H1 (cell line): ENCODE measurements around the gene WNT3A.

Experiments
- CEBPB ChIP-seq: IDR thresholded peaks from 2 replicates; pipeline ENCODE4 v1.6.1; 2012; ENCODE audit warnings: low read depth, low read length
- EP300 ChIP-seq, 2 experiments: IDR thresholded peaks; 1 replicate in 1 of 2; 2 replicates in 1 of 2; pipeline ENCODE4 v1.6.1; 2011 to 2012; ENCODE audit warnings: low read depth in 2 of 2, low read length in 2 of 2, mild to moderate bottlenecking in 2 of 2, borderline replicate concordance in 1 of 2, inconsistent platforms in 1 of 2, moderate library complexity in 1 of 2
- EZH2 ChIP-seq: fragments of 200-600 bp; sonication (generic); IDR thresholded peaks from 2 replicates; pipeline ENCODE4 v1.7.1; 2012; ENCODE audit warnings: low read depth, mild to moderate bottlenecking, moderate library complexity, low read length, inconsistent platforms; ENCODE audit not compliant: severe bottlenecking
- FOSL1 ChIP-seq: IDR thresholded peaks from 2 replicates; pipeline ENCODE4 v1.6.1; 2011; ENCODE audit warnings: mild to moderate bottlenecking, low read depth, low read length, moderate library complexity; ENCODE audit not compliant: insufficient read depth
- JUN ChIP-seq: IDR thresholded peaks from 2 replicates; pipeline ENCODE4 v1.6.1; 2011; ENCODE audit warnings: low read depth, mild to moderate bottlenecking, improper control_type of control experiment, low read length
- KDM1A ChIP-seq: fragments of 200-600, 300-600 bp; sonication (generic); IDR thresholded peaks from 2 replicates; pipeline ENCODE4 v1.7.1; 2016; ENCODE audit warnings: mild to moderate bottlenecking, low read length, borderline replicate concordance
- NRF1 ChIP-seq: IDR thresholded peaks from 2 replicates; pipeline ENCODE4 v1.6.1; 2011; ENCODE audit warnings: mild to moderate bottlenecking, low read depth, low read length, improper control_type of control experiment
- PHF8 ChIP-seq: fragments of 200-600 bp; sonication (generic); conservative IDR thresholded peaks from 2 replicates; pipeline ENCODE4 v1.7.1; 2012; ENCODE audit warnings: low read depth, mild to moderate bottlenecking, inconsistent platforms, low read length, moderate library complexity
- POLR2A ChIP-seq, 2 experiments: IDR thresholded peaks; 1 replicate in 1 of 2; 2 replicates in 1 of 2; pipeline ENCODE4 v1.6.1; 2011; ENCODE audit warnings: low read depth in 2 of 2, low read length in 2 of 2, mild to moderate bottlenecking in 2 of 2; ENCODE audit errors: control extremely low read depth in 1 of 2
- POLR2AphosphoS5 ChIP-seq: IDR thresholded peaks from 2 replicates; pipeline ENCODE4 v1.6.1; 2011; ENCODE audit warnings: low read depth, low read length
- RFX5 ChIP-seq: IDR thresholded peaks from 2 replicates; pipeline ENCODE4 v1.6.1; 2011; ENCODE audit warnings: low read depth, low read length, improper control_type of control experiment, borderline replicate concordance
- YY1 ChIP-seq: IDR thresholded peaks from 2 replicates; pipeline ENCODE4 v1.6.1; 2011; ENCODE audit warnings: low read depth, mild to moderate bottlenecking, low read length
- TF ChIP-seq, protein P1 (sequence below), 3 experiments: IDR thresholded peaks; 1 replicate in 2 of 3; 2 replicates in 1 of 3; pipeline versions ENCODE4 v1.5.1 to v1.6.1; 2011; ENCODE audit warnings: low read length in 3 of 3, mild to moderate bottlenecking in 3 of 3, inconsistent platforms in 2 of 3, low read depth in 1 of 3, moderate library complexity in 1 of 3; ENCODE audit not compliant: insufficient read depth in 1 of 3; ENCODE audit errors: control extremely low read depth in 1 of 3

DNA sequence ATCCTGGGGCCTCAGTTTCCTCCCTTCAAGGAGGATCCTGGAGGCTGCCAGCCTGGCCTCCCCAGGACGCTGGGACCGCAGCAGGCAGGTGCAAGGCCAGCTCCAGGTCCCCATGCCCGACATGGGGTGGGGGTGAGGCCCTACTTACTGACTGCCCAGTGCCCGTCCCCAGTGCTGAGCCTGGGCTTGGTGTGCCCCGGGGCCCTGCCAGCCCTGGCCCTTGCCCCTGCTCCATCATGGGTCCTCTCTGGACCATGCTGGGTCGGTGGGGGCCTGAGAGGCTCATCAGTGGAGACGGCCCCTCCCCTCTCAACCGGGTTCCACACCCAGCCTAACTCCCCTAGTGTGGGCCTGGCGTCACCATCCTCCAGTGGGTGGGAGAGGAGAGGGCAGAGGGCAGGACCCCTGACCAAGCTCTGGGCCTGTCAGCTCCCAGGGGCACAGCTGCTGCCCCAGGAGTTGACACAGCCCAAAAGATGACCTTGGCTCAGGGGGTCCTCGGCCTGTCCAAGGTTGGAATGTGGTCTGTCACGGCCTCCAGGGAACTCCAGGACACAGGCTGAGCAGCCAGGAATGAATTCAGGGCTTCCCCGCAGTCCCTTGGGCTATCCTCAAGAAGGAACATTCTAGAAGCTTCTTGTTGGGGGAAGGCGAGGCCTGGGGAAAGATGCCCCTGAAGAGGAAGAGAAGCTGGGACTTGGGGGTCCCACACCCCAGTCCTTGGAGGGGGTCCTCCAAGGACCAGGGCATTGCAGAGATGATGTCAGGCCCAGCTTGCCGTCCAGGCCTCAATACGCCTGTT is 58.1 kb downstream of the WNT3A start:
- TF ChIP-seq, protein P1, sequence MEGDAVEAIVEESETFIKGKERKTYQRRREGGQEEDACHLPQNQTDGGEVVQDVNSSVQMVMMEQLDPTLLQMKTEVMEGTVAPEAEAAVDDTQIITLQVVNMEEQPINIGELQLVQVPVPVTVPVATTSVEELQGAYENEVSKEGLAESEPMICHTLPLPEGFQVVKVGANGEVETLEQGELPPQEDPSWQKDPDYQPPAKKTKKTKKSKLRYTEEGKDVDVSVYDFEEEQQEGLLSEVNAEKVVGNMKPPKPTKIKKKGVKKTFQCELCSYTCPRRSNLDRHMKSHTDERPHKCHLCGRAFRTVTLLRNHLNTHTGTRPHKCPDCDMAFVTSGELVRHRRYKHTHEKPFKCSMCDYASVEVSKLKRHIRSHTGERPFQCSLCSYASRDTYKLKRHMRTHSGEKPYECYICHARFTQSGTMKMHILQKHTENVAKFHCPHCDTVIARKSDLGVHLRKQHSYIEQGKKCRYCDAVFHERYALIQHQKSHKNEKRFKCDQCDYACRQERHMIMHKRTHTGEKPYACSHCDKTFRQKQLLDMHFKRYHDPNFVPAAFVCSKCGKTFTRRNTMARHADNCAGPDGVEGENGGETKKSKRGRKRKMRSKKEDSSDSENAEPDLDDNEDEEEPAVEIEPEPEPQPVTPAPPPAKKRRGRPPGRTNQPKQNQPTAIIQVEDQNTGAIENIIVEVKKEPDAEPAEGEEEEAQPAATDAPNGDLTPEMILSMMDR (IDR thresholded peaks at IDR 0.05; ENCODE audit: control extremely low read depth in 1 of 3, insufficient read depth in 1 of 3, low read depth in 1 of 3, low read length in 3 of 3), result no peak
- TF ChIP-seq EZH2, result no peak
- no peak for TF ChIP-seq NRF1
- no peak for TF ChIP-seq YY1
- no peak for TF ChIP-seq PHF8
- TF ChIP-seq FOSL1, result no peak
- TF ChIP-seq EP300 (IDR thresholded peaks at IDR 0.05; ENCODE audit: borderline replicate concordance in 1 of 2, low read depth in 2 of 2, low read length in 2 of 2), result no peak
- TF ChIP-seq POLR2A (IDR thresholded peaks at IDR 0.05; ENCODE audit: control extremely low read depth in 1 of 2, low read depth in 2 of 2, low read length in 2 of 2), result no peak
- TF ChIP-seq POLR2AphosphoS5, result no peak
- TF ChIP-seq JUN, result no peak
- TF ChIP-seq KDM1A, result no peak
- TF ChIP-seq RFX5, result no peak
- TF ChIP-seq CEBPB, result no peak
